Panc1 (cell line): ENCODE measurements around the gene RALGPS1.

Experiments
- POLR2AphosphoS5 ChIP-seq: IDR thresholded peaks from 2 replicates; pipeline ENCODE4 v1.6.1; 2012; ENCODE audit warnings: mild to moderate bottlenecking, low read depth, low read length, moderate library complexity
- TF ChIP-seq, protein P1 (sequence below): fragments of 450-650 bp; IDR thresholded peaks from 2 replicates; pipeline ENCODE4 v1.5.1; 2017; ENCODE audit warnings: mild to moderate bottlenecking

DNA sequence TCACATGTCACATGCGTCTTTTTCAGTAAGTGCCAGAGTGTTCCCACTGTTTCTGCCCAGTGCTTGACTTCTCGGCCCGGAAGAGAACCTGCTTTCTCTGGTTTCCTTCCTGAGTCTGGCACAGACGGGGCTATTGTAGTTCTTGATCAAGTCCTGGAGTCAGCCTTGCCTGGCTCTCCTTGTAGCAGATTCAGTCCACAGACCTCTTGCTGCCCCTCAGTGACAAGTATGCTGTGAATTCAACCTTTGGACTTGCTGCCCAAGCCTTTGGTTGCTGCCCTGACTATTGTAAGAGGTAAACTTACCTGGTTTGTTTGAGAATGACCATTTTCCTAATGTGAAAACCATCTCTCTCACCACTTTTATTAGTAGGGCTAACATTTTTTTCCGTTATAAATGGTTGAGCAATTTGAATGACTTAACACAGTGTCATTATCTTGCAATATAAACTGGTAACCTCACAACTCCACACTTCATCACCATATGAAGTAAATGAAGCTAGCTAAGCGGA is 29.4 kb upstream of the RALGPS1 start:
- TF ChIP-seq, protein P1, sequence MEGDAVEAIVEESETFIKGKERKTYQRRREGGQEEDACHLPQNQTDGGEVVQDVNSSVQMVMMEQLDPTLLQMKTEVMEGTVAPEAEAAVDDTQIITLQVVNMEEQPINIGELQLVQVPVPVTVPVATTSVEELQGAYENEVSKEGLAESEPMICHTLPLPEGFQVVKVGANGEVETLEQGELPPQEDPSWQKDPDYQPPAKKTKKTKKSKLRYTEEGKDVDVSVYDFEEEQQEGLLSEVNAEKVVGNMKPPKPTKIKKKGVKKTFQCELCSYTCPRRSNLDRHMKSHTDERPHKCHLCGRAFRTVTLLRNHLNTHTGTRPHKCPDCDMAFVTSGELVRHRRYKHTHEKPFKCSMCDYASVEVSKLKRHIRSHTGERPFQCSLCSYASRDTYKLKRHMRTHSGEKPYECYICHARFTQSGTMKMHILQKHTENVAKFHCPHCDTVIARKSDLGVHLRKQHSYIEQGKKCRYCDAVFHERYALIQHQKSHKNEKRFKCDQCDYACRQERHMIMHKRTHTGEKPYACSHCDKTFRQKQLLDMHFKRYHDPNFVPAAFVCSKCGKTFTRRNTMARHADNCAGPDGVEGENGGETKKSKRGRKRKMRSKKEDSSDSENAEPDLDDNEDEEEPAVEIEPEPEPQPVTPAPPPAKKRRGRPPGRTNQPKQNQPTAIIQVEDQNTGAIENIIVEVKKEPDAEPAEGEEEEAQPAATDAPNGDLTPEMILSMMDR: no peak
- TF ChIP-seq POLR2AphosphoS5: no peak
